Osteoblast (primary cell): ENCODE results near the gene LRBA. TPM values are rescaled to one million over a fixed set of nuclear protein-coding genes. Genes with fewer than 3 reads are reported as not detected.

Source experiments
- DNase-seq: peaks from one replicate; pipeline ENCODE4 v3.0.0; 2011; ENCODE audit warnings: low spot score, mixed read lengths; ENCODE audit not compliant: insufficient read length; ENCODE audit errors: missing footprints
- H2AFZ ChIP-seq: 2 replicates; pipeline ENCODE4 v1.6.0; 2011; ENCODE audit warnings: mild to moderate bottlenecking, low read length
- H3K27ac ChIP-seq: 2 replicates; pipeline ENCODE4 v1.5.1; 2011; ENCODE audit warnings: mild to moderate bottlenecking, low read depth, low read length, moderate library complexity
- H3K27me3 ChIP-seq: 2 replicates; pipeline ENCODE4 v1.6.0; 2012; ENCODE audit warnings: mild to moderate bottlenecking, control low read depth, inconsistent platforms, low read length, moderate library complexity; ENCODE audit not compliant: insufficient read depth
- H3K36me3 ChIP-seq: 2 replicates; pipeline ENCODE4 v1.5.1; 2011; ENCODE audit warnings: mild to moderate bottlenecking, low read length, control low read depth, moderate library complexity; ENCODE audit not compliant: insufficient read depth
- H3K4me1 ChIP-seq: 2 replicates; pipeline ENCODE4 v1.5.1; 2011; ENCODE audit warnings: mild to moderate bottlenecking, low read length, control low read depth, moderate library complexity; ENCODE audit not compliant: insufficient read depth
- H3K4me2 ChIP-seq: 2 replicates; pipeline ENCODE4 v1.6.0; 2011; ENCODE audit warnings: mild to moderate bottlenecking, low read length; ENCODE audit not compliant: insufficient read depth
- H3K4me3 ChIP-seq: fragments of 200-600 bp; sonication (generic); 3 replicates; pipeline ENCODE4 v1.5.1; 2012; ENCODE audit warnings: mild to moderate bottlenecking, low read length, inconsistent platforms; ENCODE audit not compliant: insufficient read depth
- H3K79me2 ChIP-seq: 2 replicates; pipeline ENCODE4 v1.6.0; 2012; ENCODE audit warnings: mild to moderate bottlenecking, low read length, control low read depth, inconsistent platforms; ENCODE audit not compliant: insufficient read depth
- H3K9me3 ChIP-seq: 2 replicates; pipeline ENCODE4 v1.5.1; 2011; ENCODE audit warnings: low read depth, low read length, control low read depth
- H4K20me1 ChIP-seq: 2 replicates; pipeline ENCODE4 v1.6.0; 2012; ENCODE audit warnings: mild to moderate bottlenecking, low read length, control low read depth; ENCODE audit not compliant: insufficient read depth
- total RNA-seq: library from RNA; depleted of rRNA; stranded (reverse); fragments of >200 nt; gene quantifications from 2 replicates; pipeline ENCODE4 v1.2.3, GENCODE V29; 2012
- TF ChIP-seq, protein P1 (sequence below): IDR thresholded peaks from 2 replicates; pipeline ENCODE4 v1.5.1; 2011; ENCODE audit warnings: mild to moderate bottlenecking, low read depth, low read length, moderate library complexity; ENCODE audit errors: extremely low read depth

The LRBA gene
- total RNA-seq, 1 donor = 67.3 TPM

DNA sequence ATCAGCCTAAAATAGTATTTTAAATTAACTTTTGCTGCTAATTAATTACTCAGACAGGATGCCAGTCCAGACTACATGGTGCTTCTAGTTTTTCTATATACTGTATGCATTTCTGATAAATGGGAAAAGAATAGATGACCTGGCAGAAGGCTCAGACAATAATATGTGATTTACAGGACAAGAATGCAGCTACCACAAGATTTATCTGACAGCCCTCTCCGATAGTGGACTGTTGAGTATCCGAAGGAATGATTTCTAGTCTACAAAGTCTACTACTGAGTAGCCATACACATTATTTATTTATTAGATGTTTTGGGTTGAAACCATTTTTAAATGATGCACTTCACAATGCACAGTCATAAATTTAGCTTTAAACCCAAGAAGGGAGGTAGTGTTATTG is 220.4 kb downstream of the LRBA start:
- H3K4me1 ChIP-seq = no peaks in the 10 kb centered on the region
- no peak overlapping the region for H3K4me3 ChIP-seq
- H3K9me3 ChIP-seq = no peaks in the 10 kb centered on the region
- no peaks in the 10 kb centered on the region for H3K27me3 ChIP-seq
- TF ChIP-seq, protein P1, sequence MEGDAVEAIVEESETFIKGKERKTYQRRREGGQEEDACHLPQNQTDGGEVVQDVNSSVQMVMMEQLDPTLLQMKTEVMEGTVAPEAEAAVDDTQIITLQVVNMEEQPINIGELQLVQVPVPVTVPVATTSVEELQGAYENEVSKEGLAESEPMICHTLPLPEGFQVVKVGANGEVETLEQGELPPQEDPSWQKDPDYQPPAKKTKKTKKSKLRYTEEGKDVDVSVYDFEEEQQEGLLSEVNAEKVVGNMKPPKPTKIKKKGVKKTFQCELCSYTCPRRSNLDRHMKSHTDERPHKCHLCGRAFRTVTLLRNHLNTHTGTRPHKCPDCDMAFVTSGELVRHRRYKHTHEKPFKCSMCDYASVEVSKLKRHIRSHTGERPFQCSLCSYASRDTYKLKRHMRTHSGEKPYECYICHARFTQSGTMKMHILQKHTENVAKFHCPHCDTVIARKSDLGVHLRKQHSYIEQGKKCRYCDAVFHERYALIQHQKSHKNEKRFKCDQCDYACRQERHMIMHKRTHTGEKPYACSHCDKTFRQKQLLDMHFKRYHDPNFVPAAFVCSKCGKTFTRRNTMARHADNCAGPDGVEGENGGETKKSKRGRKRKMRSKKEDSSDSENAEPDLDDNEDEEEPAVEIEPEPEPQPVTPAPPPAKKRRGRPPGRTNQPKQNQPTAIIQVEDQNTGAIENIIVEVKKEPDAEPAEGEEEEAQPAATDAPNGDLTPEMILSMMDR = no peak
- H4K20me1 ChIP-seq = no peaks in the 10 kb centered on the region
- no peaks in the 10 kb centered on the region for H3K79me2 ChIP-seq
- no peak overlapping the region for H3K4me2 ChIP-seq
- H2AFZ ChIP-seq = no peak overlapping the region
- no peaks in the 10 kb centered on the region for H3K36me3 ChIP-seq
- no peak for DNase-seq
- no peak overlapping the region for H3K27ac ChIP-seq

DNA sequence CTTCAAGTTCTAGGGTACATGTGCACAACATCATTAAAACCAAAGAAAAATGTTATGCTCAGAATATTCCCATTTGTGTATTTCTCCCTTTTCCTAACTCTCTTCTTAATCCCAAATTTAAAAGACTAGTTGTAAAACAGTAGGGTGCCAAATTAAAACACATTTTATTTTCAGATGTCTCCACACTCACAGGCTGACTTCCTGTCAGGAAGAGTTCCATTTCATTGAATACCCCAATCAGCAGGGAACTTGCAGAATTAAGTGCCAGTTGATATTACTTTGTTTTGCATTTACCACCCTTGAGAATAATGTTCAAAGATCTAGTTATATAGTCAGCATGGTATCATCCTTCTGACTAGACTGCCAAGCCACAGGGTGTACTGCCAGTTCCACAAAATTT is 225.2 kb downstream of the LRBA start:
- no peaks in the 10 kb centered on the region for H3K27me3 ChIP-seq
- no peaks in the 10 kb centered on the region for H3K79me2 ChIP-seq
- no peaks in the 10 kb centered on the region for H4K20me1 ChIP-seq
- H3K4me2 ChIP-seq = no peak overlapping the region
- no peaks in the 10 kb centered on the region for H3K9me3 ChIP-seq
- no peak overlapping the region for H3K4me3 ChIP-seq
- H3K36me3 ChIP-seq = no peaks in the 10 kb centered on the region
- DNase-seq = no peak
- no peaks in the 10 kb centered on the region for H3K4me1 ChIP-seq
- TF ChIP-seq, protein P1 = no peak
- H3K27ac ChIP-seq = no peak overlapping the region
- no peak overlapping the region for H2AFZ ChIP-seq

DNA sequence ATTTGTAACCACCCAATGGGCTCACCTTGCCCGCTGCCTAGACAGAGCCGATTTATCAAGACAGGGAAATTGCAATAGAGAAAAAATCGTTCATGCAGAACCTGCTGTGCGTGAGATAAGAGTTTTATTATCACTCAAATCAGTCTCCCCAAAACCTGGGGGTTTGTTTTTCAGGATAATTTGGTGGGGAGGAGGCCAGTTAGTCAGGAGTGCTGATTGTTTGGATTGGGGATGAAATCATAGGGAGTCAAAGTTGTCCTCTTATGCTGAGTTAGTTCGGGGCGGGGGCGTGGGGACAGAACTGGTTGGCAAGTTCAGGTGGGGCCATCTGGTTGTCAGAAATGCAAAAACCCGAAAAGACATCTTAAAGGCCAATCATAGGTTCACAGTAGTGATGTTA is 230.1 kb downstream of the LRBA start:
- no peaks in the 10 kb centered on the region for H3K36me3 ChIP-seq
- H3K4me1 ChIP-seq = no peaks in the 10 kb centered on the region
- H4K20me1 ChIP-seq = no peaks in the 10 kb centered on the region
- H2AFZ ChIP-seq = no peak overlapping the region
- TF ChIP-seq, protein P1 = no peak
- no peaks in the 10 kb centered on the region for H3K9me3 ChIP-seq
- H3K4me2 ChIP-seq = no peak overlapping the region
- no peak overlapping the region for H3K27ac ChIP-seq
- no peaks in the 10 kb centered on the region for H3K27me3 ChIP-seq
- no peak for DNase-seq
- no peak overlapping the region for H3K4me3 ChIP-seq
- H3K79me2 ChIP-seq = no peaks in the 10 kb centered on the region

DNA sequence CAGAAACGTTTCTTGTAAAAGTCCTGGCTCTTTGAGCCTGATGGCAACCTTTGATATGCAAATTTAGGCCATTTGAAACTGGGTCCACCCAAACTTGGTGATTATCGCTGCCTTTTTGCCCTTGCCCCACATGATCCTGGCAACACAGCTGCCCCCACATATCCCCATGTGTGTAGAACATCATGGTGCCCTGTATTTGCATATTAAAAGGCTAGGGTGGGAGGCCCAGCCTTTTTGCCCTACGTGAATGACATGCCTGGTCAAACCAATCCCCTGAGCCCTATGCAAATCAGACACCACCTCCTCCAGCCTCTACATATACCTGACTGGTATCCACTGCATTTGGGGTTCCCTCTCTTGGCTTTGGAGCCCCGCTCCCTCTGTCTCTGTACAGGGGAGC is 230.8 kb downstream of the LRBA start:
- Histone ChIP-seq H3K27me3 (no peaks in the 10 kb centered on the region), H3K9me3 (no peaks in the 10 kb centered on the region), H3K27ac (no peak overlapping the region), H3K4me2 (no peak overlapping the region), H3K4me1 (no peaks in the 10 kb centered on the region), H3K36me3 (no peaks in the 10 kb centered on the region), H4K20me1 (no peaks in the 10 kb centered on the region), H2AFZ (no peak overlapping the region), H3K4me3 (no peak overlapping the region), H3K79me2 (no peaks in the 10 kb centered on the region)
- TF ChIP-seq, protein P1 = no peak
- no peak for DNase-seq
